ENCODE measurements around the gene DIP2C. TPM values are rescaled to one million over a fixed set of nuclear protein-coding genes. Genes with fewer than 3 reads are reported as not detected.
"Not testable (repeated sequence)": the region's sequence is repeated elsewhere in the genome, so short reads cannot be mapped to it uniquely, and the experiment has no call there.

DIP2C gene
- total and polyA plus RNA-seq, 4 donors: 6.4 to 40.2 (median 23.8) TPM

DNA sequence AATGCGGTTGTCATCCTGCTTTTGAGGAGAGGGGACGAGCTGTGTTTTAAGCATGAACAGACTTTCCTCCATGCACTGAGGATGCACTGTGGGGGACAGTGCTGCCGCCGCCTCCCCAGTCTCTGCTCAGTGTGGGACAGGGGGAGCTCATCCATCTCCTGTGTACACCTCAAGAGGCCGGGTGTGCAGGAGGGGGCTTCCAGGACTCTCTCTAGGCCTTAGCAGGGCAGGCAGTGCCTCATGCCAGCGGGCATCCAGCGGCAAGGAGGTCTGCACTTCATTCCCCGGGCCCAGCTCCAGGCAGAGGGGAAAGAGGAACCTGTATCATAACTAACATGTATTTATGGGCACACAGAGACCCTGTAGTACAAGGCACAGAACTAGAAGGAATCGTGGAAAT is 89.7 kb downstream of the DIP2C start:
- peak; percentile 23 to 64 for DNase-seq
- intact Hi-C loops (cut with DNase I): loop anchor here in 1 of 2 donors (5.0 to 10.0 kb wide), 2 partner anchors 88 to 185 kb away; partner anchors contain the start of gene DIP2C
- WGBS, 2 donors: 93% methylated on average over 9 of the region's 9 CpGs

DNA sequence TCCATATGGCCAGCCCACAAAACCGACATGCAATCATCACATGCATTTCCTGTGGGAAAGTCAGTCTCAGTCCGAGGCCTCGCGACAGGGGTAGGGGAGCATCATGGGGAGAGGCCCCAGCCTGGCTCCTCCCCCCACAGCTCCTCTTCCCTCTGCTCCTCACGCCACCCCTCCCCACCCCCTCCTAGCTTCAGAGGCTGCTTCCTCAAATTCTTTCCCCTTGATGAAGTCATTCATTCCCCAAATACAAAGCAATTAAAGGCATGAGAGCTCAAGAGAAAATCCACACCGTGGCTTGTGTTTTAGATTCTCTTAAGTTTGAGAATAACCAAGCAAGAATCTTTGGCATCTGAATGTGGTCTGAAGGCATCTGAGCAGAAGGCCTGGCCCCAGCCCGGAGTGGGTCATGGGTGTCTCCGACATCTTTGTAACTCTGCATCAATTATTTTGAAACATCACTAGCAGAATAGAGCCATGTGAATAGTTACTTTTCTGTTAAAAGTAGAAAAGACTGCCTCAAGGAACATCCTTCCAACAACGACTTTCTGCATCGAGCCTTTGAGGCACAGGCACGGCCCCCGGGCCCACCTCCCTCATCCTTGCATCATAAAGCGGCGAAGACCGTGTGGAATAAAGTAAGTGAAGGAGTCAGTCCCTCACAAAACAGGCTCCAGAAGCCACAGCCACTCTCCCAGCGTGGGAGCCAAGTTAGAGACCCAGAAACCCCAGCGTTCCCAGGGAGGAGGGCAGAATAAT is 90.9 kb downstream of the DIP2C start:
- H3K36me3 ChIP-seq (ENCODE audit: control insufficient read depth in 1 of 2, insufficient read depth in 2 of 2, low read length in 1 of 2): no peaks in the 10 kb centered on the region
- WGBS, 2 donors: 43 to 48% methylated on average over 17 of the region's 17 CpGs

More for the DNA sequence above, 89.7 kb downstream of the DIP2C start:
- H3K27ac ChIP-seq (ENCODE audit: low read depth in 1 of 2, low read length in 2 of 2): peak overlapping the region; percentile 91 to 95
- no peaks in the 10 kb centered on the region for H3K9me3 ChIP-seq (ENCODE audit: control insufficient read depth, low read length)
- no peaks in the 10 kb centered on the region for H3K4me1 ChIP-seq (ENCODE audit: control insufficient read depth in 1 of 2, insufficient read depth in 2 of 2, low read length in 2 of 2)
- ATAC-seq (ENCODE audit: low FRiP score): no peak
- no peak overlapping the region for H3K4me3 ChIP-seq (ENCODE audit: low read length in 2 of 2)
- H3K27me3 ChIP-seq (ENCODE audit: control insufficient read depth in 1 of 2, insufficient read depth in 2 of 2, low read length in 1 of 2): no peaks in the 10 kb centered on the region
- no peaks in the 10 kb centered on the region for H3K36me3 ChIP-seq (ENCODE audit: control insufficient read depth in 1 of 2, insufficient read depth in 2 of 2, low read length in 1 of 2)

DNA sequence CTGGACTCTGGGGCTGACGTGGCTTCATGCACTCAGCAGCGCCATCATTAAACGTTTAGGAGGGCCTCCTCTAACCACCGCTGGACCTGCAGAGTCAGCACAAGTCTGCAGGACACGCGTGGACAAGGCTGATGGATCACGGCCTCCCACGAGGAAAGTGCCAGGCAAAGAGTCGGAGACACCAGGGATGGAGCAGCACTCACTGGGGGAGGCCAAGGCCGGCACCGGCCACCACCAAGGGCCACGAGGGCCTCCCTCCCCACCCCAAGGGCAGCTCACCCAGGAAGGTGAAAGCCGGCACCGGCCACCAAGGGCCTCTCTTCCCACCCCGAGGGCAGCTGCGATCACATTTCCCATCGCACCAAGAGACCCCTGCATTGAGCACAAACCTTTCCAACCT is 91.5 kb downstream of the DIP2C start:
- peak overlapping the region; percentile 6 to 75 for H3K27ac ChIP-seq (ENCODE audit: low read depth in 1 of 2, low read length in 2 of 2)
- 89 to 93% methylated on average over 17 of the region's 17 CpGs for WGBS, 2 donors

More for the DNA sequence above, 90.9 kb downstream of the DIP2C start:
- no peaks in the 10 kb centered on the region for H3K27me3 ChIP-seq (ENCODE audit: control insufficient read depth in 1 of 2, insufficient read depth in 2 of 2, low read length in 1 of 2)
- intact Hi-C loops (cut with DNase I): loop anchor here in 1 of 2 donors (5.0 to 10.0 kb wide), 2 partner anchors 89 to 186 kb away; partner anchors contain the start of gene DIP2C
- ATAC-seq (ENCODE audit: low FRiP score) (no peak), DNase-seq (peak; percentile 11 to 79)
- peak overlapping the region; percentile 62 to 75 for H3K27ac ChIP-seq (ENCODE audit: low read depth in 1 of 2, low read length in 2 of 2)
- no peaks in the 10 kb centered on the region for H3K9me3 ChIP-seq (ENCODE audit: control insufficient read depth, low read length)
- no peaks in the 10 kb centered on the region for H3K4me1 ChIP-seq (ENCODE audit: control insufficient read depth in 1 of 2, insufficient read depth in 2 of 2, low read length in 2 of 2)
- H3K4me3 ChIP-seq (ENCODE audit: low read length in 2 of 2): no peak overlapping the region

DNA sequence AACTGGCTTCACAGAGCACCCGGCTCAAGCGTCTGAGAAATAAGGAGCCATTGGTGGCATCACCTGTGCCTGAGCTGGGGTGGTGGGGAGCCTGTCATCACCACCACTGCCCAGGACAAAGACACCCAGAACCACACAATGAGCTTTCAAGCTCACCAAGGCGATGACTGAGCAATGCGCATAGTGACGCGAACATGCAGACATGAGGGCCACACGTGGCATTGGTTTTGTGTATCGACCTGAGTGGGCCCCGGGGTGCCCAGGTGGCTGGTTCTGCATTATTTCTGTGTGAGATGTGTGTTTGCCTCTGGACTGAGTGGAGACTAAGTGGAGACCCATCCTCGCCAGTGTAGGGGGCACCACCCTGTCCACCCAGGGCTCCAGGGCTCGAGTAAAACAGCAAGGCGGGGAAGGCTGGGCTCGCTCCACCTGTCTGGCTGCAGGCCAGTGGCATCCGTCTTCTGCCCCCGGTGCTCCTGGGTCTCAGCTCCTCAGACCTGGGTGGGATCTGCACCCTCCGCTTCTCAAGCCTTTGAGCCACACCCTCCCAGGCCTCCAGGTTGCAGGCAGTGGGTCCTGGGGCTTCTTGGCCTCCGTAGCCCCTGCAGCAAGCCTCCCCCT is 92.6 kb downstream of the DIP2C start:
- Histone ChIP-seq H3K9me3 (ENCODE audit: control insufficient read depth, low read length) (no peaks in the 10 kb centered on the region), H3K27me3 (ENCODE audit: control insufficient read depth in 1 of 2, insufficient read depth in 2 of 2, low read length in 1 of 2) (no peaks in the 10 kb centered on the region), H3K4me1 (ENCODE audit: control insufficient read depth in 1 of 2, insufficient read depth in 2 of 2, low read length in 2 of 2) (no peaks in the 10 kb centered on the region), H3K27ac (ENCODE audit: low read depth in 1 of 2, low read length in 2 of 2) (no peak overlapping the region), H3K36me3 (ENCODE audit: control insufficient read depth in 1 of 2, insufficient read depth in 2 of 2, low read length in 1 of 2) (no peaks in the 10 kb centered on the region), H3K4me3 (ENCODE audit: low read length in 2 of 2) (no peak overlapping the region)
- 96 to 97% methylated on average over 17 of the region's 17 CpGs for WGBS, 2 donors
- DNase-seq (peak in 1 of 2 donors; percentile 73), ATAC-seq (ENCODE audit: low FRiP score) (no peak)
- intact Hi-C loops (cut with DNase I): loop anchor here (2.0 to 10.0 kb wide), 3 partner anchors 28 to 188 kb away; partner anchors contain the start of gene DIP2C (in 1 of the 2)

More for the DNA sequence above, 91.5 kb downstream of the DIP2C start:
- intact Hi-C loops (cut with DNase I): loop anchor here (2.0 to 10.0 kb wide), 3 partner anchors 29 to 187 kb away; partner anchors contain the start of gene DIP2C (in 1 of the 2)
- Histone ChIP-seq H3K4me1 (ENCODE audit: control insufficient read depth in 1 of 2, insufficient read depth in 2 of 2, low read length in 2 of 2) (no peaks in the 10 kb centered on the region), H3K36me3 (ENCODE audit: control insufficient read depth in 1 of 2, insufficient read depth in 2 of 2, low read length in 1 of 2) (no peaks in the 10 kb centered on the region), H3K4me3 (ENCODE audit: low read length in 2 of 2) (no peak overlapping the region), H3K9me3 (ENCODE audit: control insufficient read depth, low read length) (no peaks in the 10 kb centered on the region), H3K27me3 (ENCODE audit: control insufficient read depth in 1 of 2, insufficient read depth in 2 of 2, low read length in 1 of 2) (no peaks in the 10 kb centered on the region)
- DNase-seq (peak; percentile 6 to 75), ATAC-seq (ENCODE audit: low FRiP score) (no peak)

DNA sequence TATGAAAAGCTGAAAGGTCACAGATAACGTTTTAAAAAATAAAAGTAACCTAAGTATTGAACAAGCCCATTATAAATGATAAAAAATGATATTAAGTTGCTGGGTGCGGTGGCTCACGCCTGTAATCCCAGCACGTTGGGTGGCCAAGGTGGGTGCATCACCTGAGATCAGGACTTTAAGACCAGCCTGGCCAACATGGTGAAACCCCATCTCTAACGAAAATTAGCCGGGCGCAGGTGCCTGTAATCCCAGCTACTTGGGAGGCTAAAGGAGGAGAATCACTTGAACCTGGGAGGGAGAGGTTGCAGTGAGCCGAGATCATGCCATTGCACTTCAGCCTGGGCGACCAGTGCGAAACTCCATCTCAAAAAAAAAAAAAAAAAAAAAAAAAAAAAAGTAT is 93.3 kb downstream of the DIP2C start:
- H3K27me3 ChIP-seq (ENCODE audit: control insufficient read depth in 1 of 2, insufficient read depth in 2 of 2, low read length in 1 of 2); H3K4me1 ChIP-seq (ENCODE audit: control insufficient read depth in 1 of 2, insufficient read depth in 2 of 2, low read length in 2 of 2); H3K4me3 ChIP-seq (ENCODE audit: low read length in 2 of 2); ATAC-seq (ENCODE audit: low FRiP score); H3K9me3 ChIP-seq (ENCODE audit: control insufficient read depth, low read length); H3K36me3 ChIP-seq (ENCODE audit: control insufficient read depth in 1 of 2, insufficient read depth in 2 of 2, low read length in 1 of 2); H3K27ac ChIP-seq (ENCODE audit: low read depth in 1 of 2, low read length in 2 of 2): not testable (repeated sequence)
- DNase-seq: peak in 1 of 2 donors; percentile 20
- 97 to 98% methylated on average over 10 of the region's 10 CpGs for WGBS, 2 donors
- intact Hi-C loops (cut with DNase I): loop anchor here (2.0 to 10.0 kb wide), 3 partner anchors 27 to 189 kb away; partner anchors contain the start of gene DIP2C (in 1 of the 2)

DNA sequence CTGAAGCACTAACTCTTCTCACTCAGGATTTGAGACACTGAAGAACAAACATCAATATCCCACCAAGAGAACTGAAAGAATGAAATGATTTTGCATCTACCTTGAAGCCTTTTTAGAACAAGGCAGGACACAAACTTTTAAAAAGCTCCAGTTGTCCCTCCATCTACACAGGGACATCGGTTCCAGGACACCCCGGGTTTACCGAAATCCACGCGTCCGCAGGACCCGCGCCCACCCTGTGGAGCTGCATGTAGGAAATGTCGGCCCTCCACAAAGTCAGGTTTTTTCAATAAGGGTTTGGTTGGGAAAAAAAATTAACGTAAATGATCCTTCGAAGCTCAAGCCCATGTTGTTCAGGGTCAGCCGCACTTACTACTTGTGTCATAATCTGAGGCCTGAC is 94.0 kb downstream of the DIP2C start:
- H3K36me3 ChIP-seq (ENCODE audit: control insufficient read depth in 1 of 2, insufficient read depth in 2 of 2, low read length in 1 of 2): no peaks in the 10 kb centered on the region
- DNase-seq (peak in 1 of 2 donors; percentile 24), ATAC-seq (ENCODE audit: low FRiP score) (no peak)
- H3K4me1 ChIP-seq (ENCODE audit: control insufficient read depth in 1 of 2, insufficient read depth in 2 of 2, low read length in 2 of 2): no peaks in the 10 kb centered on the region
- no peak overlapping the region for H3K27ac ChIP-seq (ENCODE audit: low read depth in 1 of 2, low read length in 2 of 2)
- 96 to 99% methylated on average over 12 of the region's 12 CpGs for WGBS, 2 donors
- H3K27me3 ChIP-seq (ENCODE audit: control insufficient read depth in 1 of 2, insufficient read depth in 2 of 2, low read length in 1 of 2): no peaks in the 10 kb centered on the region
- intact Hi-C loops (cut with DNase I): loop anchor here in 1 of 2 donors (5.0 to 10.0 kb wide), 2 partner anchors 92 to 189 kb away; partner anchors contain the start of gene DIP2C
- H3K4me3 ChIP-seq (ENCODE audit: low read length in 2 of 2): no peak overlapping the region
- no peaks in the 10 kb centered on the region for H3K9me3 ChIP-seq (ENCODE audit: control insufficient read depth, low read length)

DNA sequence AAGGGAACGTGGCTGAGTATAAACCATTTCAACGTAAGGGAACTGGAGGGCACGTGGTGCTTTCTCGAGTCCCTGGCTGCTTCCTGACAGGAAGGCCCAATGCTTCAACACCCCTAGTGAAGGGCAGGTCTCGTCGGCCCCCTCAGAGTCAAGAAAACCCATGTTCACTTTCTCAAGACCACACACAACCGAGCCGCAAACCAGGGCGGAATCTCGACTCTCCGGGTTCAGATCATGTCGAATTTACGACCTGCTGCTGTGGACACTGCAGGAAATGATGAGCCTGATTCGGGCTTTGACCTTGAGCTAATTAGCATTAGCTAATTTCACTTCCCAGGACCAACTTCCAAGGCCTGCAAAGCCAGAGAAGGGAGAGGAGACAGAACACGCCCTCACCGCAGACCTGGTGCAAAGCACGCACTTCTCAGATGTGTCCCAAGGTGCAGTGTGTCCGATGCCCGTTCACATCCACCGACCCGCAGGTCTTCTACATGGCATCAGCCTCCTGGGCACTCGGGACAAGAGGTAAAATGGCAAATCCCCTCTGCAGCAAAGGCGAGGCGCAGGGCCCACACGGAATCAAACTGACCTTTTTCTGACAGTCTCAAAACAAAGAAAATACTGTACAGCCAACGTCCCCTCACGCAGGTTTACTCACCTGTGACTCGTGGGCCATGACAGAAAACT is 94.7 kb downstream of the DIP2C start:
- H3K36me3 ChIP-seq (ENCODE audit: control insufficient read depth in 1 of 2, insufficient read depth in 2 of 2, low read length in 1 of 2): no peaks in the 10 kb centered on the region
- ATAC-seq (ENCODE audit: low FRiP score) (no peak), DNase-seq (peak in 1 of 2 donors; percentile 57)
- WGBS, 2 donors: 96% methylated on average over 28 of the region's 28 CpGs
- no peaks in the 10 kb centered on the region for H3K9me3 ChIP-seq (ENCODE audit: control insufficient read depth, low read length)
- intact Hi-C loops (cut with DNase I): loop anchor here in 1 of 2 donors (5.0 to 10.0 kb wide), 2 partner anchors 93 to 190 kb away; partner anchors contain the start of gene DIP2C
- no peak overlapping the region for H3K4me3 ChIP-seq (ENCODE audit: low read length in 2 of 2)
- H3K4me1 ChIP-seq (ENCODE audit: control insufficient read depth in 1 of 2, insufficient read depth in 2 of 2, low read length in 2 of 2): no peaks in the 10 kb centered on the region
- H3K27me3 ChIP-seq (ENCODE audit: control insufficient read depth in 1 of 2, insufficient read depth in 2 of 2, low read length in 1 of 2): no peaks in the 10 kb centered on the region
- H3K27ac ChIP-seq (ENCODE audit: low read depth in 1 of 2, low read length in 2 of 2): no peak overlapping the region

DNA sequence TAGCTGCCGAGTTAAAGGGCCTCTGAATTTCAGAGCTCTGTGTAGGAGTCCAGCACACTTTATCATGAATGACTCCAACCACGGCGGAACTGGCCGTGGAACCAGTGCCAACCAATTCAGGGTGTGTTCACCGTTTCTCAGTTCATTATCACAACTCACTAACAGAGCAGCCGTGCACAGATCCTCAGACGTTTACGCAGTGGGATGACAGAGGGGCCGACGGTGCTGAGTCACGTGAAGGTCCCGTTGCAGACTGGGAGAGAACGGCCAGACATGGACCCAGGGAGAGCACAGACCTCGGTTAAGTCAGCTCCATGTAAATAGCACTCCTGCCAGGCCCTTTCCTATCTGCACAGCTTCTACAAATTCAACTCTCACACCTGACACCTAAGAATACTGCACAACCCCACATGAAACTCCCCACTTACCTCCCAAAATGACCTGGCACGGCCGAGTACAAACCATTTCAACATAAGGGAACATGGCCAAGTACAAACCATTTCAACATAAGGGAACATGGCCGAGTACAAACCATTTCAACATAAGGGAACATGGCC is 95.5 kb downstream of the DIP2C start:
- no peak overlapping the region for H3K4me3 ChIP-seq (ENCODE audit: low read length in 2 of 2)
- no peaks in the 10 kb centered on the region for H3K4me1 ChIP-seq (ENCODE audit: control insufficient read depth in 1 of 2, insufficient read depth in 2 of 2, low read length in 2 of 2)
- no peak overlapping the region for H3K27ac ChIP-seq (ENCODE audit: low read depth in 1 of 2, low read length in 2 of 2)
- no peaks in the 10 kb centered on the region for H3K9me3 ChIP-seq (ENCODE audit: control insufficient read depth, low read length)
- ATAC-seq (ENCODE audit: low FRiP score): peak; percentile 36
- H3K27me3 ChIP-seq (ENCODE audit: control insufficient read depth in 1 of 2, insufficient read depth in 2 of 2, low read length in 1 of 2): no peaks in the 10 kb centered on the region
- intact Hi-C loops (cut with DNase I): loop anchor here in 1 of 2 donors (10.0 kb wide), 1 partner anchor 191 kb away; no protein-coding TSS in a partner anchor
- 49 to 52% methylated on average over 17 of the region's 17 CpGs for WGBS, 2 donors
- H3K36me3 ChIP-seq (ENCODE audit: control insufficient read depth in 1 of 2, insufficient read depth in 2 of 2, low read length in 1 of 2): no peaks in the 10 kb centered on the region
- DNase-seq: peak in 1 of 2 donors; percentile 84
